GM21786 (cell line): ENCODE measurements around the gene POLDIP3.

ENCODE experiments used
- ATAC-seq: cut with Tn5 transposase; IDR thresholded peaks from one replicate; pipeline ENCODE4 v1.9.1; 2021; ENCODE audit not compliant: unreplicated experiment

The POLDIP3 gene, protein sequence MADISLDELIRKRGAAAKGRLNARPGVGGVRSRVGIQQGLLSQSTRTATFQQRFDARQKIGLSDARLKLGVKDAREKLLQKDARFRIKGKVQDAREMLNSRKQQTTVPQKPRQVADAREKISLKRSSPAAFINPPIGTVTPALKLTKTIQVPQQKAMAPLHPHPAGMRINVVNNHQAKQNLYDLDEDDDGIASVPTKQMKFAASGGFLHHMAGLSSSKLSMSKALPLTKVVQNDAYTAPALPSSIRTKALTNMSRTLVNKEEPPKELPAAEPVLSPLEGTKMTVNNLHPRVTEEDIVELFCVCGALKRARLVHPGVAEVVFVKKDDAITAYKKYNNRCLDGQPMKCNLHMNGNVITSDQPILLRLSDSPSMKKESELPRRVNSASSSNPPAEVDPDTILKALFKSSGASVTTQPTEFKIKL

DNA sequence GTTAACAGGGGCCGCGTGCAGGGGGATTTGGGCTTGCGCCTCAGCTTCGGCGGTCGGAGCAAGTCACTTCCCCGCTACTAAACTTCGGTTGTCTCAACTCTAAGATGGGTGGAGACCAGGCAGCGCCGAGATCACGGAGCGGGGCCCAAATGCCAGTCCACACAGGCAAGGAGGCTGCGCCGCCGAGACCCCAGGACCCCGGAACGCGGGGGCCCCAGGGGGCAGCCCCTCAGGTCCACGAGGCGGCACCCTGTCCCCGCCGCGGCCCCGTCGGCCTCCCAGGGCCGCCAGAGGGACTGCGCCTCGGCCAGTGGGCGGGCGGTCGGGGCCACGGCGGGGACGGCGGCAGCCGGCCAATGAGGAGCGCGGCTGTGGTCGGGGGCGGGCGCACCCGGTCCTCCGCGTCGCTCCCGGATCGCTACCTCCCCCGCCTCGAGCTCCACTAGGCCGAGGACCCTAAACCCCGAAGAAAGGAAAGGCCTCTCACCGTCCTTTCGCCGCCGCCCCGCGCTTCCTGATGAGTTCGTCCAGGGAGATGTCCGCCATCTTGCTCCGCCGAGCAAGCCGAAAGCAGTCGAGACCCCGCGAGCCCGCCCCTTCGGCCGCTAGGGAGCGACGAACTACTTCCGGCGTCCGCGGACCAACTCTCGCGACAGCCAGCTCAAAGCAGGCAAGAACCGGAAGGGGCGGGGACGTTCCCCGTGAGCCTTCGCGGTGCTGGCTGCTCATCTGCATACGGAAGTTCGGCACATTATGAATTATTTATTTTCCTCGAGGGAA, at the start of gene POLDIP3:
TSS of gene POLDIP3 (minus strand) at position 572 of the 780 bp plus-strand sequence. CDS start at position 546, 26 bp downstream.
- ATAC-seq, result peak; percentile 66

DNA sequence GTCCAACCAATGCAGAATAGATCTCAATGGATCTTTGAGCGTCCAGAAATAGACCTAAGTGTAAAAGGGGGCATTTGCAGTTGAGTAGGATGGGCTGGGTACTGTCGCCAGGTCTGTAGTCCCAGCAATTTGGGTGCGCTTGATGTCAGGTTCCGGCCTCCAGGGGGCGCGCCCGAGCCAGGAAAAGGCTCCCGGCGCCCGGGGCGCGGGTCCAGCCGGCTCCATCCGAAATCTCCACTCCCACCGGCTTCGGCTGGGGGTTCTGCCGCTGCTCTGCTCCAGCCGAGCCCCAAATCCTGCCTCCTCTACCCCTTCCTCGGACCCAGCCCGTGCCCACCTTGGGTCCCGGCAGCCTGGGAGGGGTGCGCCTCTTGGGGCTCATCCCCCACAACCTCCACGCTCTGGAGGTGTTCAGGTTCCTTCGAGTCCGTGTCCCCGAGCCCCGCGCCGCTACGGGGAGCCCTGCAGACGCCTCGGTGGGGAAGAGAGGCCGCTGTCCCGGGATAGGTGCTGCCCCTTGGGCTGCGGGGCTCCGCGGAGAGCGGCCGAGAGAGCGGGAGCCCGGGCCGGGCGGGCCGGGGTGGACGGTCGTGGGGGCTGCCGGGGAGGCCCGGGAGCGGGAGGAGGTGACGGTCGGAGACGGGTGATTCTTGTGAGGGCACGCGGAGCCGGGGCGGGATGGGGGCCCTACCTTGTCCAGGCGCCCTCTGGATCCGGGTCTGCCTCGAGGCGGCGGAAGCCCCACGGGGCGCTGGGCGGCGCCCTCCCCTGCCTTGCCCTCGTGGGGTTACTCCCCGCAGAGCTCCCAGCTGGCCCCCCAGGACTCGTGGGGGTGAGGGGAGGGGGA, 47.5 kb upstream of the POLDIP3 start:
- ATAC-seq, result no peak

DNA sequence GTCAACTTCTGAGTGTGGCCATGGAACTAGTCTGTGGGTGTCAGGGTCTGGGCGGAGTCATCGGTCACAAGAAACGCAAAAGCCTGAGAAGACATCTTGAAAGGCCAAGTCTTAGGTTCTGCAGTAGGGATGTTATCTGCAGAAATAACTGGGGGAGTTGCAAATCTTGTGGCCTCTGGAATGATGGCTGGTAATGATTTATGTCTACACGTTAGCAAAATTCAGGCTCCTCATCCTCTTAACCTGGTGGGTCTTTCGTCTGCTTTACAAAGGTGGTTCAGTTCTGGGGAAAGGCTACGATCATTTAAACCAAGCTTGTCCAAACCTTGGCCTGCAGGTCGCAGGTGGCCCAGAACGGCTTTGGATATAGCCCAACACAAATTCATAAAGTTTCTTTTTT, 41.9 kb upstream of the POLDIP3 start:
- no peak for ATAC-seq

DNA sequence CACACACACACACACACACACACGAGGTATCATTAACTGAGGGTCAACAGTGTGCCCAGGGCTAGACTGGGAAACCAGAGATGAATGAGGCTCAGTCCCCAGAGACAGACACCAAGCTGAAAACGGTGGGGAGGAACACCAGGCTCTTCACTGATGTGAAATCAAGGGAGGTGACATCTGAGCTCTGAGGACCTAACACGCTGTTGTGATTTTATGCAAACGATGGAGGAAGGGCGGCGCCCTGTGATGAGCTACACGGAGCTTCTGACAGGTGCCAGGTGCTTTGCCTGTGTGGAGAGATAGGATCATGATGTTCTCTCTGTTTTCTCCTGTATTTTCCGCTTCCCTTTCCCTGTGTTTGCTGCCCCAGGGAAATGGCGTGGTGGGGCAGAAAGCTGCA, 41.0 kb upstream of the POLDIP3 start:
- ATAC-seq, result no peak

DNA sequence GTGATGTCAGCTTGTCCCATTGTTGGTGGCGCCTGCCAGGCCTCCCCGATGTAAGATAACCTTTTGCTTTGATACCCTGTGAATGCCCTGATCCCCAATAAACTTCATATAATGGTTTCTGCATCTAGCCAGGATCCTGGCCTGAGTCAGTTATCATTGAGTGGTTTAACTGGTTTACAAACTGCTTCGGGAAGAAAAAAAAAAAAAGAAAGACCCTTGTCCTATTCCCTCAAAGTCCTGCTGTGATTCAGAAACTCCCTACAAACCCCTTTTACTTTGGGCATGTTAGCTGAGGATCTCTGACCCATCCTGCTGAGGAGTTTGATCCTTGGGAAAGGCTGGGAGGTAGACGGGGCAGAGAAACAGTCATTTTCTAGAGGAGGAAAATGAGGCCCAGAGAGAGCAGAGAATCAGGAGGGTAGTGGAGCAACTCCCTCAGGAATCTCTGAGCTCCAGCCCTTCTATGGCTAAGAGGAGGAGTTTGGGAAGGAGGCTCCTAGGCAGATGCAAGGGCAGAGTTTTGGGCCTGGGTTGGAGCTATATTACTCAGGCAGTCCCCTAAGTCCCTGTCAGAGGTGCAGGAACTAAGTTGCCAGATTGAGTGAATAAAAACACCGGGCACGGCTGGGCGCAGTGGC, 39.9 kb upstream of the POLDIP3 start:
- no peak for ATAC-seq

DNA sequence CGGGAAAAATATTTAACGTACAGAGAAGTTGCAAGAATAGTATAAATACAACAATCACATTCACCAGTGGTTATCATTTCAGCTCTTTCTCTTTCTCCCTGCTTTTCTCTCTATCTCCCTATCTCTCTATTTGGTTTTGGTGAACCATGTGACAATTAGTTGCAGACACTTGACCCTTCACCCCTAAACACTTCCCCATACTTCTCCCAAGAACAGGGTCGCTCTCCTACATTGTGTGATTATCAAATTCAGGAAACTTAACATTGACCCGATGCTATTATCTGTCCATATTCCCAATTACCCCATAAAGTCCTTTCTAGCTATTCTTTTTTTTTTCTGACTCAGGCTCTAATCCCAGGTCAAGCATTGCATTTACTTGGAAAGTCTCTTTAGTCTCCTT, 39.3 kb upstream of the POLDIP3 start:
- no peak for ATAC-seq

DNA sequence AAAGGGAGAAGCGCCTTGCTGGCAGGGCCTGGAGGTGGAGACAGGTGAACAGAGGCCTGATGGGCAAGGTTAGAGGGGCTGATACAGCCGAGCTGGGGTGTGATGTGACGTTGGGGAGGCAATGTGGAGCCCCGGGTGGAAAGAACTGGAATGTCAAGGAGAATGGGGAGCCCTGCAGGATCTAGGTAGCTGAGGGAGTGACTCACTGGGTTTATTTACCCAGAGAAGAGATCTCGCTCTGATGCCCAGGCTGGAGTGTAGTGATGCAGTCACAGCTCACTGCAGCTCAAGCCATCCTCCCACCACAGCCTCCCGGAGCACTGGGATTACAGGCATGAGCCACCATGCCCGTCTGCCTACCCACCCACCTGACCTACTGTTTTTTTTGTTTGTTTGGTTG, 36.5 kb upstream of the POLDIP3 start:
- ATAC-seq, result no peak

DNA sequence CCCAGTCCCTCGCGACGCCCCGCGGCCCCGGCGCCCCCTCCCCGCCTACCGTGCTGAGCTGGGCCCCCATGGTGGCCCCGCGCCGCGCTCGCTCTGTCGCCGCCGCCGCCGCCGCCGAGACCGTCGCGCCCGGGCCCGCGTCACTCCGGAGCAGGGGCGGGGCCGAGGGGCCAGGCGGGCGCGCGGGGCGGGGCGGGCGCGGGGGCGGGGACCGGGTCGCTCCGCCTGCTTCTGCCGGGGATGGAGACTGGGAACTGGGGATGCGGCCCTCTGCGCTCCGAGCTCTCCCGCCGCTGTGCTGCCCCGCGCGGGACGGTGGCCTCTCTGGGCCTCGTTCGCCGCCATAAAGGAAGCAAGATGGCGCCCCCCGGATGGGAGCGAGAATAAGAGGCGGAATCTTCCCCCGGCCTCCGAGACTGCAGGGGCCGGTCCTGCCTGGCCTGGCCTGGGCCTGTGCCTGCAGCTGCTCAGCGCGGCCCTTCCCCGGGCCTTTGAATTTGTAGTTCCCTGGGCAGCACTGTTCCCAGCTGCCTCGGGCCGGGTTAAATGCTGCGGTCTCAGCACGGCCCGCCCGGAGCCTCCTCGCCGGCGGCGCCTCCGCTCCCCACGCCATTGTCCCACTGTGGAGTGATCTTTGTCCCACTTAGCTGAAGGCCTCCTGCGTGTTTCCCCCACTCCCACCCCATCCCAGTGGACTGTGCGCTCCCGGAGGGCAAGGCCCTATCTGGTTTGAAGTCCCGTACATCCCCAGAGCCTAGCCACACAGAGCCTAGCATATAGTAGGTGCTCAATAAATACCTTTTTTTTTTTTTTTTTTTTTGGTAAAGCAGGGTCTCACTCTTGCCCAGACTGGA, 34.8 kb upstream of the POLDIP3 start, which contains the start of gene CYB5R3:
TSS of gene CYB5R3 (minus strand) at position 147 of the 854 bp plus-strand sequence. CDS start at position 70, 77 bp downstream.
- peak; percentile 47 for ATAC-seq

DNA sequence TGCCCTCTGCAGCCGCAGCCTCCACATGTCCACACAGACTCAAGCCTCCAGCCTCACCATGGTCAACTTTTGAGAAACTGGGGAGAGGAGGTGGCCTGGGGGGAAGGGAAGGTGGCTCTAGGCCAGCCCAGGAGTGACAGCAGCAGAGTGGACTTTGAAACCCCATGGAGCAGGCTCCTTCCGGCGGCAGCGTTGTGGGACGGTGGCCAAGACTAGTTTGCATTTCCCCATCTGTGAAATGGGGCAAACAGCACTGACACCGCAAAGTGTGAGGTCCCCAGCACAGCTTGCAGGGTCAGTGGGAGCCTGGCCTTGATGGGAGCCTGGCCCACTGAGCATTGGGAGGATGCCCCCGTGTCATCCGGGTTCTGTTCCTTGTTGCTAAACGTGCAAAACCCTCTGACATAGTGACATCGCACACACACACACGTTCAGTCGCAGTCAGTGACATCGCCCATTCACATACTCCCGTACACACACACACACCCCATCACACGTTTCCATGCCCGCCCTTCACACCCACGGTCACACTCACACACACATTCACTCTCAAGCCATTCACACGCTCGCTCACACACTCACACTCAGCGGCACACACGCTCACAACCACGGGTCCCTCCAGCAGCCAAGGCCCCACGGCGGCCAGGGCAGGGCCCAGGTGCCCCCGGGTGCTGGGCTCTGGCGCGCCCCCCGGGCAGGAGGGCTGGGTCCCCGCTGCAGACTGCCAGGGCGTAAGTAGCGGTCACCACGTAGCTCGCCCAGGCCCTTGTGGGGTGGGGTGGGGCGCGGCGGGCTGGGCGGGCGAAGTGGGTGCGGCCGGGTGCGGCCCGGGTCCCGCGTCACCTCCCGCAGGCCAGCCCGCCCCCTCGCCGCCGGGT, 33.9 kb upstream of the POLDIP3 start:
- peak; percentile 14 for ATAC-seq

DNA sequence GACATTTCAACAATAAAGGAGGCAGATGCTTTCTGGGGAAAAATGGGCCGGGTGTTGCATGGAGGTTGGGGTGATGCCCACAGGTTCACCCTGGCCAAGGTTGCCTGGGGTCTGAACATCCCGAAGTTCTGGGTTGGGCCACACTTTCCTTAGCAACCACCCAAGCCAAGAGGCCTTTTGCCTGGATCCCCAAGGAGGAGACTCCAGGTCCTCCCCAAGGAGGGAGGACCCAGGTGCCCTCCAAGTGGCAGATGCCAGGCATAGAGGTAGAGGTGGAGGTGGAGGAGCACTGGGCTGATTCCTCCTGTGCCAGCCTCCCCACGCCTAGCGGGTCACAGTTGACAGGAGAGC, 33.3 kb upstream of the POLDIP3 start:
- ATAC-seq, result no peak

DNA sequence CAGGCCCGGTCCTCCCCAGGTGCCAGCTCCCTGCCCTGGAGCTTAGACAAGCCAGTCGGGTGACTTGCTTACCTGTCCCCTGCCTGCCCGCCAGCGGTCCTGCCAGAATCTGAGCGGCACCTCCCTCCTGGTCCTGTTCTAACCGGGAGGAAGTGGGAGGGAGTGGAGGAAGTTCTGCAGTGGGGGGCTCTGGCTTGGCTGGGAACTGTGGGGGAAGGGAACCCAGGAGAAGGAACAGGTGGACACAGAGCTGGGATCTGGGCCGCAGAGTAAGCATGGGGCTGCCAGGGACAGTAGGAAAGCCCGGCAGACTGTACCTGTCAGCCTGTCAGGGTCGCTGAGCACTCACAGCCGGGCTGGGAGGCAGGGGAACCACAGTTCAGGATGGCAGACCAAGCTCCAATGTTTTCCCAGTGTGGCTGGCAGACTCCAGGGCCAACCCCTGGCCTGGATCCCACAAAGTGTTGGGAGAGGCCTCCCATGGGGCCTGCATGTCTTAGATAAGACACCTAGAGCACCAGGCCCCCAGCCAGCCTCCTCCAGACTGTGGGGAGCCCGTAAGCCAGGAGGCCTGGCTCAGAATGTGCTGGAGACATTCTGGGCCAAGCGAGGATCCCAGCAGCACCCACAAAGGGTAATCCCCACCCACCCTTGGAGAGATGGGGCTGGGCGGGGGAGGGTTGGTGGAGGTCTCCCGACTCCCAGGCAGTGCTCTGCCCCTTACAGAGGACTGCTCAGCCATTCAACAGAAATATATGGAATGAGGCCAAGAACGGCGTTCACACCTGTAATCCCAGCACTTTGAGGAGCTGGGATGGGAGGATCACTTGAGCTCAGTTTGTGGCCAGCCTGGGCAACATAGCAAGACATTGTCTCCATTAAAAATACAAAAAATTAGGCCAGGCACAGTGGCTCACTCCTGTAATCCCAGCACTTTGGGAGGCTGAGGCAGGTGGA, 32.2 kb upstream of the POLDIP3 start:
- no peak for ATAC-seq

DNA sequence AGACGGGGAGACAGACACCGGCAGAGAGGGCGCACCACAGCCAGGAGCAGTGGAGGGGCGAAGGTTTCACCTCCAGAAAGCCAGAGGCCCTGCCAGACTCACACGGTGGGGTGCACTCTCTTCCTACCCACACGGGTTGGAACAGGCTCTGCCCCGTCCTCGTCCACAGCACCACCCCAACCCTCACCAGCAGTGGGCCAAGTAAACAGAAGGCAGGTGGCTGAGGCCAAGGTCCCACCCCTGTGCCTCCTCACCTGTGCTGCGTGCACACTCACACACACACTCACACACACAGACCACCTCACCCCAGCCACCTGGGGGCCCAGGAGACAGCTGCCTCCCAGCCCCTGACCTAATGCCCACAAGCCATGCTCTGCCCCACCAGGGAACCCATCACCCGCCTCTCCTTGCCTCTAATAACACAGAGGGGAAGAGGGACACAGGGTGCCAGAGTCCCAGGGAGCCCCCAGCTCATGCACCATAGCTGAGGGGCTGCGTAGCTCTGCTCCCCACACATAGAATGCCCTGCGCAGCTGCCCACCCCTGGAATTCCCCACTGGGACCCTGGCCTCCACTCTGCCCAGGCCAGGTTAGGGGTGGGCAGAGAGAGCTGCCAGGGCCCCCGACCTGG, 31.4 kb upstream of the POLDIP3 start:
- ATAC-seq, result no peak

DNA sequence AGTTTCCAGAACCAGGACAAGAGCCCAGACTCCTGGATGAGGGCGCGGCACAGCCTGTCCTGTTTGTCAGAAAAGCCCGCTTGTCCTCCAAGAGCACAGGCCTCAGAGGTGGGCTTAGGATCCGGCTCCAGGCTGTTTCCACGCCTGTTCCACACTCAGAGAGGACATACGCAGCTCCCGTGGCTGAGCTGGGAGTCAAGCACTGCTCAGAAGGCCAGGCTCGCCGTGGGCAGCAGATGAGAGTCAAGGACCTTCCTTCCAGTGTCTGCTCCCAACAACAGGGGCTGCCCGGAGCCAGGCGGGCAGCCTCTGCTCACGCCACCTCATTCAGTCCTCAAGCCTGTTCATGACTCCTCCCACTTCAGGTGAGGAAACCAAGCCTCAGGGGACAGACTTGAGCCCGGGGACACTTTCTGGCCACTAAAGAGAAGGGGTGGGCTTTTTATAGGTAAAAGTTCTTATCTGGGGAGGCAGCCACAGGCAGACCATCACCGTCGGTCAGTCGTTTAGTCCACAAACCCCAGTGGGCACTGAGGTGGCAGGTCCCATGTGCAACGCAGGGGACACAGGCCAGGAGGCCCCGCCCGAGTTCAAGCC, 30.8 kb upstream of the POLDIP3 start:
- no peak for ATAC-seq

DNA sequence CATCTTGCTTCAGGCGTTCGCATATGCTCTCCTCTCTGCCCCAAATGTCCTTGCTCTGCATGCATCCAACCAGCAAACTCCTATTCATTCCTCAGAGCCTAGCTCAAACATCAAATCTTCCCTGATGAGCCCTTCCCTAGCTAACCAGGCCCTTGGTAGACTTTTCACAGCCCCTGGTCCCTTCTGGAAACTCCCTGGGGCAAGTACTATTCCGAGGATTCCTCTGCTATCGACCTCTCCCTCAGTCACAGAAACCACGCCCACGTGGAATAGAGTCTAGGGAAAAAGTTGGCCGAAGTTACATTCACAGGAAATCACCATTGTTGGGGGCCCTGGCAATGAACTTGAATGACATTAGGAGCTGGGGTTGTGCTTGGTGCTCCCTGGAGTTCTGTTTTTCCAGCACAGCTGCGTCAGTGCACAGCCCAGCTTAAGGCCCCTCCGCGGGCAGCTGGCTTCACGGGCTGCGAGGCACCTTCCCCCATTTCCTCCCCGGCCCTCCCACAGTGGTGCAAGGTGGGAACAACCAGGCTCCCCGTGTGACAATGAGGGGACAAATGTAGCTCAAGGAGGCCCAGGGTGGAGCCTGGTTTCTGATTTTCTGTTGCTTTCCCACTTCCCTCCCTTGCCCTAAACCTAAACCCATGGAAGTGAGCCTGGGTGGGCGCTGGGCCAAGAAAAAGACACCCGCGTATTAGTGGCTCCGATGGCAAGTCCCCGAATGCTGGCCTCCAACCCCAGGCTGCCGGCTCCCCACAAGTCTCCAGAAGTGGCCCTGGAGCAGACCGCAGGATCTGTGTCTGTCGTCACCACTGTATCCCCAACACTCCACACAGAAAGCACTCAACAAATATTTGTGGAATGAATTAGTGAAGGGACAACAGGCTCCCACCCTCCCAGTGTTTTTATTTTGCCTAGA, 30.0 kb upstream of the POLDIP3 start:
- no peak for ATAC-seq

DNA sequence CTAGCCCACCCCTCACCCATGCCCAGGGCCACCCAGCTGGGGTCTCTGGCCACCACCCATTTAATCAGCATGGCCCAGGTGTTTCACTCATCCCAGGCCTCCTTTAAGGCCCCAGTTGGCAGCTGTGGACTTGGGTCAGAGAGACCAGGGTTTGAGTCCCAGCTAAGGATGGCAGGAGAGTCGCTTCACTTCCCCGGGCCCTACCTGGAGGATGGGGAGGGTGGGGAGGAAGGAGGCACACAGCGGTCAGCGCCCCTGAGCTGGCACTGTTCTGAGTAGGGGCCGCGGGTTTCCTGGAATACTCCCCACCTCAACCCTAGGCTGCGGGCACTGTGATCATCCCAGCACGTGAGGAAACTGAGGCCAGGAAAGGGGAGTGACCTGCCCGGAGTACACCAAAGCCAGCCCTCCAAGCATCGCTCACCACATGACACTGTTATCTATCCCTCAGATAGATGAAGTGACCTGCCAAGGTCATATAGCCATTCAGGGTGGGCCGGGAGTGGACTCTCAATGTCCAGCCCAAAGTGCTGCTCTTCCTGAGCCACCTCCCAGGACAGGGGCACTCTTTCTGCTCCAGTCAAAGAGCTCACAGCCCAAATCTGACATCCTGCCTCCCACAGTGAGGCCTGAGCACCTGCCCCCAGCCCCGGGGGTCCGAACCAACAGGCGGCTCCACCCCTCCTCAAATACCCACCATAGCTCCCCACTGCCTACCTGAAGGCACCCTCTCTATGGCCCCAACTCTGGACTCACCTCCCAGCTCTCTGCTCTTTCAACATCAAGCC, 29.1 kb upstream of the POLDIP3 start:
- no peak for ATAC-seq
